Muscle of leg (tissue), 11 donors: ENCODE measurements around the gene CNTD1. TPM values are rescaled to one million over a fixed set of nuclear protein-coding genes. Genes with fewer than 3 reads are reported as not detected.
"Not testable (repeated sequence)": the region's sequence is repeated elsewhere in the genome, so short reads cannot be mapped to it uniquely, and the experiment has no call there.

ENCODE experiments used
- DNase-seq: peaks from one replicate; pipeline ENCODE4 v3.0.0; 2013
- H3K27ac ChIP-seq: one replicate; pipeline ENCODE4 v1.5.1; 2013; ENCODE audit warnings: mild to moderate bottlenecking, low read length, control low read depth
- H3K27me3 ChIP-seq: one replicate; pipeline ENCODE4 v1.6.1; 2013; ENCODE audit warnings: low read length; ENCODE audit not compliant: control insufficient read depth, insufficient read depth
- H3K36me3 ChIP-seq: one replicate; pipeline ENCODE4 v1.6.1; 2013; ENCODE audit warnings: low read length; ENCODE audit not compliant: control insufficient read depth, insufficient read depth
- H3K4me1 ChIP-seq: one replicate; pipeline ENCODE4 v1.6.1; 2013; ENCODE audit warnings: low read length; ENCODE audit not compliant: control insufficient read depth, insufficient read depth
- H3K4me3 ChIP-seq: one replicate; pipeline ENCODE4 v1.5.1; 2013; ENCODE audit warnings: low read length, control low read depth
- H3K9me3 ChIP-seq: replicated peaks from 2 replicates; pipeline ENCODE4 v1.6.1; 2013; ENCODE audit warnings: low read depth, low read length; ENCODE audit not compliant: control insufficient read depth
- WGBS: methylation state at CpG from one replicate; pipeline ENCODE4 v1.1.5; 2013; ENCODE audit warnings: missing lambda C conversion rate; ENCODE audit not compliant: insufficient coverage; 5-methylcytosine and 5-hydroxymethylcytosine counted together
- polyA plus RNA-seq, 8 donors: library from polyadenylated mRNA; unstranded; fragments of 120-200 nt; gene quantifications; one replicate each; pipeline versions ENCODE4 v1.2.1 to v1.2.3, GENCODE V29; 2013; ENCODE audit warnings: inconsistent platforms in 1 of 8, low replicate concordance in 1 of 8; ENCODE audit not compliant: insufficient read length in 8 of 8, insufficient read depth in 1 of 8
- total RNA-seq: library from RNA; stranded (reverse); fragments of 120-200 nt; gene quantifications from one replicate; pipeline ENCODE4 v1.2.4, GENCODE V29; 2013

The CNTD1 gene
- total and polyA plus RNA-seq, 9 donors: 0.04 to 1.6 (median 0.79) TPM

DNA sequence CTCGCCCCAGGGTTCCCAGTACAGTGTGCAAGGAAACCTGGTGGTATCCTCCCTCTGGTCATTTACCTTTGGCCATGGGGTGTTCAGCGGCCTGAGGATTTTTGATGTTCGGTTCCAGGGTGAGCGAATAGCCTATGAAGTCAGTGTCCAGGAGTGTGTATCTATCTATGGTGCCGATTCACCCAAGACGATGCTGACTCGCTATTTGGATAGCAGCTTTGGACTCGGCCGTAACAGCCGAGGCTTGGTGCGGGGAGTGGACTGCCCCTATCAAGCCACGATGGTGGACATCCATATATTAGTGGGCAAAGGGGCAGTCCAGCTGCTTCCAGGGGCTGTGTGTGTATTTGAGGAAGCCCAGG is 46.9 kb downstream of the CNTD1 start:
- Histone ChIP-seq H3K27ac (no peak overlapping the region), H3K4me1 (peaks cover 12% of the 10 kb centered on the region), H3K27me3 (no peaks in the 10 kb centered on the region), H3K36me3 (peaks cover 50% of the 10 kb centered on the region), H3K9me3 (no peaks in the 10 kb centered on the region), H3K4me3 (no peak overlapping the region)
- WGBS: 95% methylated on average over 11 of the region's 12 CpGs
- DNase-seq: no peak

DNA sequence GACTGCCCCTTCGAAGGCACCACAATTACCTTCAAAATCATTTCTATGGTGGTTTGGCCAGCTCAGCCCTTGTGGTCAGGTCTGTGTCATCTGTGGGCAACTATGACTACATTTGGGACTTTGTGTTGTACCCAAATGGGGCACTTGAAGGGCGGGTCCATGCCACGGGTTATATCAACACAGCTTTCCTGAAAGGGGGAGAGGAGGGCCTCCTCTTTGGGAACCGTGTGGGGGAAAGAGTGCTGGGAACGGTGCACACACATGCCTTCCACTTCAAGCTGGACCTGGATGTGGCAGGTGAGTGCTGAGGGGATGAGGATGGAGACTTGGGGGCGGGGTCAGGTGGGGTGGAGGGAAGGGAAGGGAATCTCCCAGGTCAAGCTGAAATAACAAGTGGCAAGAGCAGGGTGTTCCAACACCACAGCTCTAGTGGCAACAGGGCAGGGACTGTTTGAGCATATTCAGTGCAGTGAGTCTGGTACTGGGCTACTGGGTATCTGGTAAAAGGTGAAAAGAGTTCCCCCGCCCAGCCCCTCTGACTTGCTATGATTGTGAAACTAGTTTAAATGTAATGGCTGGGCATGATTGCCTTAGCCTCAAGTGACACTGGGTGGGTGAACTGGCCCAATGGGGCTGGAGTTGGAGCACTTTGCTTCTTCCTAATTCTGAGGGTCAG is 47.4 kb downstream of the CNTD1 start:
- Histone ChIP-seq H3K27me3 (no peaks in the 10 kb centered on the region), H3K36me3 (peaks cover 50% of the 10 kb centered on the region), H3K27ac (no peak overlapping the region), H3K4me3 (no peak overlapping the region), H3K4me1 (peaks cover 17% of the 10 kb centered on the region), H3K9me3 (no peaks in the 10 kb centered on the region)
- 76% methylated on average over 6 of the region's 7 CpGs for WGBS
- no peak for DNase-seq

DNA sequence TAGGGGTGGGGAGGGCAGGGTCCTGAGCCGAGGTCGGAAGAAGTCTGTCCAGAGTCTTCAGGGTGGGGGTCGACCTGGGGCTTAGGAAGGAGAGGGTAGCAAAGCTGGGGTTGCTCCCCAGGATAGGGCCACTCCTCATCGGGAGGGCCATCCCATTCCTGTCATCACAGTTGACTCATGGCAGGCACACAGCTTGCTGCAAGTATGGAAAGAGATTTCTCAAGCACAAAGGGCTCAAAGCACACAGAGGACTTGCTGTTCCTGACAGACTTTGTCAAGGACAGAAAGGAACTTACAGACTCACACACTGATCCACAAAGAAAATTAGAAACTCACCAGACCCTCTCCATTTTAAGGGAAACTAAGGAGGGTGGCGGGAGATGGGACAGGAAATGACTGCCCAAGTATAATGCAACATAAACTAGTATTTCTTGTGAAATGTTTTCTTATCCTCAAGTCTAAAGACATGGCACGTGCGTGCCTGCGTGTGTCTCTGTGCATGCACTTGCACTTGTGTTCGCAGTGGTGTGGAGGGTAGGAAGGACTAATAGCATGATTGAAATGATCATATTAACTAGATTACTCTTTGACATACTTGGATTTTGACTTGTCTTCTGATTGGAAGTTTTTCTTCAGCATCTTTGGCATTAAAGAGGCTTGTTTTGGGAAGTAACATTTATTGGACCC is 48.1 kb downstream of the CNTD1 start:
- Histone ChIP-seq H3K27ac (no peak overlapping the region), H3K4me1 (peaks cover 20% of the 10 kb centered on the region), H3K36me3 (peaks cover 44% of the 10 kb centered on the region), H3K4me3 (no peak overlapping the region), H3K9me3 (no peaks in the 10 kb centered on the region), H3K27me3 (no peaks in the 10 kb centered on the region)
- no peak for DNase-seq
- WGBS: 67% methylated on average over 1 of the region's 9 CpGs

DNA sequence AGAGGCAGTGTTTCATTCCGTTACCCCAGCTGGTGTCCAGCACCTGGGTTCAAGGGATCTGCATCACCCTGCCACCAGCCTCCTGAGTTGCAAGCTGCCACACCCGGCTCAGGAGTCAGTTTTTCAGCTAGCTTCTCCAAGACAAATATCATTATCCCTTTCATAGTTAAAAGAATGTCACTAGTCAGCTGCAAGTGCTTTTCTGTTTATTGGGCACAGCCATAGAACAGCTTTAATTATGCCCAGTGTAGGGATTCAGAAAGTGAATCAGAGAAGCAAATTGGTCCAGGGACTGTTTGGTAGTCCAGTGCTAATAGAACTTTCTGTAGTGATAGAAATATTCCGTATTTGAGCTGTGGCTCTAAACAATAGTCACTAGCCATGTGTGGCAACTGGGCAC is 49.4 kb downstream of the CNTD1 start:
- peaks cover 27% of the 10 kb centered on the region for H3K4me1 ChIP-seq
- no peak for DNase-seq
- no peak overlapping the region for H3K4me3 ChIP-seq
- no peaks in the 10 kb centered on the region for H3K9me3 ChIP-seq
- H3K27me3 ChIP-seq: no peaks in the 10 kb centered on the region
- 75% methylated on average over 2 of the region's 3 CpGs for WGBS
- H3K36me3 ChIP-seq: peaks cover 31% of the 10 kb centered on the region
- H3K27ac ChIP-seq: no peak overlapping the region

DNA sequence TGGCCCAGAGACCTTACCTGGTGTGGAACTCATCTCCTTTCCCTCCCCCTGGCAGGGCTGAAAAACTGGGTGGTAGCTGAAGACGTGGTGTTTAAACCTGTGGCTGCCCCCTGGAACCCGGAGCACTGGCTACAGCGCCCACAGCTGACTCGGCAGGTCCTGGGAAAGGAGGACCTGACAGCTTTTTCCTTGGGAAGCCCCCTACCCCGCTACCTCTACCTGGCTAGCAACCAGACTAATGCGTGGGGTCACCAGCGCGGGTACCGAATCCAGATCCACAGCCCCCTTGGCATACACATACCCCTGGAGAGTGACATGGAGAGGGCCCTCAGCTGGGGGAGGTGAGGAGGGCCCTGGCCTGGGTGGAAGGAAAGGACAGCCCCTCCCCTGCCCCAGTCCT is 50.4 kb downstream of the CNTD1 start:
- no peaks in the 10 kb centered on the region for H3K27me3 ChIP-seq
- peaks cover 32% of the 10 kb centered on the region for H3K4me1 ChIP-seq
- no peak overlapping the region for H3K27ac ChIP-seq
- H3K4me3 ChIP-seq: no peak overlapping the region
- H3K9me3 ChIP-seq: no peaks in the 10 kb centered on the region
- H3K36me3 ChIP-seq: peaks cover 22% of the 10 kb centered on the region
- 69% methylated on average over 4 of the region's 9 CpGs for WGBS
- DNase-seq: no peak

DNA sequence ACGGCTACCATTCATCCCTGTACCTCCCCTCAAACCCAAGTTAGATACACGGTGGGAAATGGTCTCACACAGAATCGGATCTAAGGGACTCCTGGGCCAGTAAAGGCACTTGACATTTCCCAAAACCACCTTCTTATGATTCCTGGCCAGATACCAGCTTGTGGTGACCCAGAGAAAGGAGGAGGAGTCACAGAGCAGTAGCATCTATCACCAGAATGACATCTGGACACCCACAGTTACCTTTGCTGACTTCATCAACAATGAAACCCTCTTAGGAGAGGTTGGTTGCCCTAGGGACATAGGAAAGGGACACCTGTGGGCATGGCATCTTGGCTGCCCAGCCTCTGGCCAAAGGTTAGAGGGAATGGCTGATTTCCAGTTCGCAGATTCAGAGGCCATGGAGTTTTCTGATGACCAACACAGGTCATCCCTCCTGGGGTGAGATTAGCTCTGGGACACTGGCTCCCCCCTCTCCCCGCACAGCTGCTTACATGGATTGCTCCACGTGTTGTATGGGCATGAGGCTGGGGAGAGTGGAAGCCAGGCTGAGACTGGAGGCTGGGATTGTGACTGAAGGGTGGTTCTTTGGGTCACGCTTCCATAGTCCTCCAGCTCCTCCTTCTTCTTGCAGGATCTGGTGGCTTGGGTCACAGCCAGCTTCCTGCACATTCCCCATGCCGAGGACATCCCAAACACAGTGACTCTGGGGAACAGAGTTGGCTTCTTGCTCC is 51.0 kb downstream of the CNTD1 start:
- no peak overlapping the region for H3K27ac ChIP-seq
- no peaks in the 10 kb centered on the region for H3K27me3 ChIP-seq
- H3K4me1 ChIP-seq: peaks cover 30% of the 10 kb centered on the region
- H3K9me3 ChIP-seq: no peaks in the 10 kb centered on the region
- peaks cover 16% of the 10 kb centered on the region for H3K36me3 ChIP-seq
- 34% methylated on average over 4 of the region's 8 CpGs for WGBS
- no peak overlapping the region for H3K4me3 ChIP-seq
- DNase-seq: peak; percentile 36

DNA sequence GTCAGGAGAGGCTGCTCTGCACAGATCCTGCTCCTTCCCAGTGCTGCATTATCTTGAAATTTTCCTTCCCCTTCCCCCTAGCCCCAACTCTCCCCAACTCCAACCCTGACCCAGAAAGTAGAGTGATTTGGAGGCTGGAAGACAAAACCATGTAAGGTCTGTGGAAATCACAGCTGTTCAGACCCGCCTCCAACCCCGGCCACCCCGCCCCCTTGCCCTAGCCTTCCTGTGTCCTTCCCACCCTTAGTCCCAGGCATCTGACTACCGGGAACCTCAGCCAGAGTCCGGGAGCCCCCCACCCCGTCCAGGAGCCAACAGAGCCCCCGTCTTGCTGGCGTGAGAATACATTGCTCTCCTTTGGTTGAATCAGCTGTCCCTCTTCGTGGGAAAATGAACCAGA is 52.3 kb downstream of the CNTD1 start, which contains the start of gene AOC3:
Gene AOC3 (plus strand): TSS at position 246 of the 400 bp plus-strand sequence. CDS start 145 bp downstream, at position 391.
- H3K4me3 ChIP-seq: peak within 1 kb of the TSS; percentile 13
- H3K27ac ChIP-seq: peak within 1 kb of the TSS; percentile 84
- peaks cover 30% of the 10 kb centered on the region for H3K4me1 ChIP-seq
- peaks cover 3% of the 10 kb centered on the region for H3K36me3 ChIP-seq
- peak; percentile 51 for DNase-seq
- no peaks in the 10 kb centered on the region for H3K27me3 ChIP-seq
- H3K9me3 ChIP-seq: no peaks in the 10 kb centered on the region
- WGBS: 25% methylated on average over 7 of the region's 9 CpGs

DNA sequence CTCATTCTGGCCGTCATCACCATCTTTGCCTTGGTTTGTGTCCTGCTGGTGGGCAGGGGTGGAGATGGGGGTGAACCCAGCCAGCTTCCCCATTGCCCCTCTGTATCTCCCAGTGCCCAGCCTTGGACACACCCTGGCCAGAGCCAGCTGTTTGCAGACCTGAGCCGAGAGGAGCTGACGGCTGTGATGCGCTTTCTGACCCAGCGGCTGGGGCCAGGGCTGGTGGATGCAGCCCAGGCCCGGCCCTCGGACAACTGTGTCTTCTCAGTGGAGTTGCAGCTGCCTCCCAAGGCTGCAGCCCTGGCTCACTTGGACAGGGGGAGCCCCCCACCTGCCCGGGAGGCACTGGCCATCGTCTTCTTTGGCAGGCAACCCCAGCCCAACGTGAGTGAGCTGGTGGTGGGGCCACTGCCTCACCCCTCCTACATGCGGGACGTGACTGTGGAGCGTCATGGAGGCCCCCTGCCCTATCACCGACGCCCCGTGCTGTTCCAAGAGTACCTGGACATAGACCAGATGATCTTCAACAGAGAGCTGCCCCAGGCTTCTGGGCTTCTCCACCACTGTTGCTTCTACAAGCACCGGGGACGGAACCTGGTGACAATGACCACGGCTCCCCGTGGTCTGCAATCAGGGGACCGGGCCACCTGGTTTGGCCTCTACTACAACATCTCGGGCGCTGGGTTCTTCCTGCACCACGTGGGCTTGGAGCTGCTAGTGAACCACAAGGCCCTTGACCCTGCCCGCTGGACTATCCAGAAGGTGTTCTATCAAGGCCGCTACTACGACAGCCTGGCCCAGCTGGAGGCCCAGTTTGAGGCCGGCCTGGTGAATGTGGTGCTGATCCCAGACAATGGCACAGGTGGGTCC is 52.9 kb downstream of the CNTD1 start:
- H3K36me3 ChIP-seq, H3K9me3 ChIP-seq, H3K27me3 ChIP-seq, DNase-seq: not testable (repeated sequence)
- Histone ChIP-seq H3K27ac (peak overlapping the region; percentile 84), H3K4me1 (peaks cover 30% of the 10 kb centered on the region), H3K4me3 (peak overlapping the region; percentile 13)
- WGBS: 72% methylated on average over 10 of the region's 28 CpGs

DNA sequence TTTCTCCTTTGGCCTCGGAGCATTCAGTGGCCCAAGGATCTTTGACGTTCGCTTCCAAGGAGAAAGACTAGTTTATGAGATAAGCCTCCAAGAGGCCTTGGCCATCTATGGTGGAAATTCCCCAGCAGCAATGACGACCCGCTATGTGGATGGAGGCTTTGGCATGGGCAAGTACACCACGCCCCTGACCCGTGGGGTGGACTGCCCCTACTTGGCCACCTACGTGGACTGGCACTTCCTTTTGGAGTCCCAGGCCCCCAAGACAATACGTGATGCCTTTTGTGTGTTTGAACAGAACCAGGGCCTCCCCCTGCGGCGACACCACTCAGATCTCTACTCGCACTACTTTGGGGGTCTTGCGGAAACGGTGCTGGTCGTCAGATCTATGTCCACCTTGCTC is 53.7 kb downstream of the CNTD1 start:
- 93% methylated on average over 15 of the region's 15 CpGs for WGBS
- Histone ChIP-seq H3K27ac (peak overlapping the region; percentile 20), H3K36me3 (no peaks in the 10 kb centered on the region), H3K4me1 (peaks cover 30% of the 10 kb centered on the region), H3K9me3 (no peaks in the 10 kb centered on the region), H3K27me3 (no peaks in the 10 kb centered on the region), H3K4me3 (peak overlapping the region; percentile 2)
- DNase-seq: no peak
